Stimulated activated CD8-positive, alpha-beta memory T cell treated with anti-CD3 and anti-CD28 coated beads, Interleukin-2, amount 100 ng/mL, for 1 hour (primary cell): ENCODE results near the gene PTGES2.

ENCODE experiments used
- DNase-seq, 2 donors: peaks; one replicate each; pipeline ENCODE4 v3.0.0-alpha.2; 2020; ENCODE audit warnings: low read depth in 2 of 2

PTGES2 gene

GRCh38 chr9:128127568-128127989 is at the start of gene PTGES2:
TSS of gene PTGES2 (minus strand) at chr9:128127729. CDS start at chr9:128127717, 12 bp downstream.
- DNase-seq: peak; percentile 54 to 67

- DNase-seq: no peak
Measured at GRCh38 chr9:128175726-128176125, 48.2 kb upstream of the PTGES2 start.

DNA sequence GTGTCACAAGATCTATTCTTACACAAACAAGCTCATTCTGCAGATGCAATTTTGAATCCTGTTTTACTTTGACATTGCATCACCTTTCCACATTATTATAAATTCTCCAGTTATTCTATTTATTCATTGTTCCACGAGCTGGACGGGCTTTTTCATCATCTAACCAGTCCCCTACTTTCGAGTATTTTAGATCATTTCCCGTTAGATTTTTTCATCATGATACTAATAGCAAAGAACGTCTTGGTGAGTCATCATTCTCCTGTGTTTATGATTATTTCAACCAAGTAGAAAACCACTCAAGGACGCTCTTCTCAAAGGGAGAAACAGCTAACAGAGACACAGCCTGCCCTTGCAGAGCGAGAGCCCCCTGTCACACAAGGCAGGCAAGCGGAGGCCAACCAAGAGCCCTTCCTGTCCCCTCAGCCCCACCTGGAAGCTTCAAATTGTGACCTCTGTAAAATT is 47.6 kb upstream of the PTGES2 start:
- DNase-seq: no peak

GRCh38 chr9:128174062-128174461 is 46.5 kb upstream of the PTGES2 start:
- DNase-seq: no peak

DNA sequence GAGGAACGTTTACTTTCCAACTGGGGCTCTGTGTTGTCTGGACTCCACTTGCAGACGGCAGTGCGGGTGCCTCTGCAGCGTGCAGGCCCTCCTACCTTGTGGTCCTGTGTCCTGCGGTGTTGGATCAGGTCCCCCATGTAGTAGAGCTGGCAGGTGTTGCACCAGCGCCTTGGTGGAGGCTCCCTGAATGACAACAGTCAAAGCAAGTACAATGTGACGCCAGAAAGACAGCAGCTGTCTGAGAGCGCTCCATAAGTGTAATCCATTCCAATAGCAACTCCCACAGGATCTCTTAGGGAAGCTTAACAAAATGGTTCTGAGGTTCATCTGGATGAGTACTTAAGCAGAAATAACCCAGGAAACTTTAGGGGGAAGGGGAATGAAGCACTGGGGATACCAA is 42.4 kb upstream of the PTGES2 start:
- DNase-seq: no peak

- DNase-seq: no peak
Measured at GRCh38 chr9:128169492-128169891, 42.0 kb upstream of the PTGES2 start.

GRCh38 chr9:128168731-128169308 is 41.3 kb upstream of the PTGES2 start:
- no peak for DNase-seq

DNA sequence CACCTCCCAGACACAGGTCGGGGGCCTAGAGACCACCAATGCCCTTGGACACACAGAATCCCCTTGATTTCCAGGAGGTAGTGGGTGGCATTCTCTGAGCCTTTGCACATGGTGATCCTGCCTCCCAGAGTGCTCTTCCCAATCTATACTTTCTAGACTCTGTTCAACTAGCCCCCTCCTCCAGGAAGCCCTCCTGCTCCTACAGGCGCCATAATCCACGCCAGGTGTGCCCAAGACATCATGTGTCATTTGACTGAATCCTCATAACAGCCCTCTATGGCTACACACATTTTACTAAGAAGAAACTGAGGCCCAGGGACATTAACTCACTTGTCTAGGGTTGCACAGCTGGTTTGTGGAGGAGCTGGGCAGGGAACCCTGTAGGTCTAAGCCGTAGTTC is 39.7 kb upstream of the PTGES2 start:
- no peak for DNase-seq

GRCh38 chr9:128166169-128166568 is 38.6 kb upstream of the PTGES2 start:
- no peak for DNase-seq

GRCh38 chr9:128164307-128164885 is 36.9 kb upstream of the PTGES2 start:
- no peak for DNase-seq

DNA sequence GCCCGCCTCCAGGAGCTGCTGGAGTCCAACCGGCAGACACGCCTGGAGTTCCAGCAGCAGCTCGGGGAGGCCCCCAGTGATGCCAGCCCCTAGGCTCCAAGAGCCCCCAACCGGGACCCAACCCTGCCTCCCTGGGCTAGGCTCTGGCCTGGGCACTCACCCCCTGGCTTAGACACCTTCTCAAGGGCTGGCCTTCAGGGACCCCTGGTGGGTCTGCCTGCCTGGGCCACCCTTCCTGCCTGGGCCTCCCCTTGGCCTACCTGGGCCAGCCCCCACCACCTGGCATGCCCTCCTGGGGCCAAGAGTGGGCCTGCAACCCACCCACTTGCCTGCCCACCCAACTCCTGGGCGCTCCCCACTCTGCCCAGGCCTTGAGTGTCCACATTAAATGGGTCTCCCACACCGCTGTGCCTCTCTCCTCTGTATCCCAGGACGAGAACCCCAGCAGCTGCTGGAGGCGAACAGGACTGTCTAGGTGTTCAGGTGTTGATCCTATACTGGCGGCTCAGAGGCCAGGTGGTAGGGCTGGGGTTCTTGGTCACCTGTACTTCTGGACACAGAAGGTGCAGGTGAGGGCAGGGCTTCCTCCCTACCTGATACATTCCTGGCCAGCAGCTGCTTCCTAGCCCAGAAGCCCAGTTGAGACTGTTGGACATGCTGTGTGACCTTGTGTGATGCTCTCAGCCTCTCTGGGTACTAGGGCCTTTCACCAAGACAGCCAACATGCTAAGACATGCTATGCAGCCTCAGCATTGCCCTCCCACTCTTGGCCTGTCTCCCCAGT is 36.2 kb upstream of the PTGES2 start:
- DNase-seq: no peak

DNA sequence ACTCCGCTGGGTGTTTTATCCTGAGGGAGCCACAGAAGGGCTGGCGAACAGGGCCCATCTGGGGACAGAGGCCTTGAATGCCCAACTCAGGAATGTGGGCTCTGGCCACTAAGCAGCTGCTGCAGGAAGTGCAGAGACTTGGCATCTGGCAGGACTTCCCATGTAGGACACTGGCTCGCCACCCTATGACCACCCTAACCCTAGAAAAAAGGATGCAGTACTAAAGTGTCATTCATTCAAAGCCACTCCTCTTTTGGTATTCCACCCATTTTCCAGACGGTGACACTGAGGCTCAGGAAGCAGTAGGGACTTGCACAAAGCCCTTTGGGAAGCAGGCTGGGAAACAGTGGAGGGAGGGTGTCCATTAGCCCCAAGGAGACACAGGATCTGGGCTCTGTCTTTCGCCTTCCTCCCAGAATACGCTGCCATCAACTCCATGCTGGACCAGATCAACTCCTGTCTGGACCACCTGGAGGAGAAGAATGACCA is 35.5 kb upstream of the PTGES2 start:
- no peak for DNase-seq

DNA sequence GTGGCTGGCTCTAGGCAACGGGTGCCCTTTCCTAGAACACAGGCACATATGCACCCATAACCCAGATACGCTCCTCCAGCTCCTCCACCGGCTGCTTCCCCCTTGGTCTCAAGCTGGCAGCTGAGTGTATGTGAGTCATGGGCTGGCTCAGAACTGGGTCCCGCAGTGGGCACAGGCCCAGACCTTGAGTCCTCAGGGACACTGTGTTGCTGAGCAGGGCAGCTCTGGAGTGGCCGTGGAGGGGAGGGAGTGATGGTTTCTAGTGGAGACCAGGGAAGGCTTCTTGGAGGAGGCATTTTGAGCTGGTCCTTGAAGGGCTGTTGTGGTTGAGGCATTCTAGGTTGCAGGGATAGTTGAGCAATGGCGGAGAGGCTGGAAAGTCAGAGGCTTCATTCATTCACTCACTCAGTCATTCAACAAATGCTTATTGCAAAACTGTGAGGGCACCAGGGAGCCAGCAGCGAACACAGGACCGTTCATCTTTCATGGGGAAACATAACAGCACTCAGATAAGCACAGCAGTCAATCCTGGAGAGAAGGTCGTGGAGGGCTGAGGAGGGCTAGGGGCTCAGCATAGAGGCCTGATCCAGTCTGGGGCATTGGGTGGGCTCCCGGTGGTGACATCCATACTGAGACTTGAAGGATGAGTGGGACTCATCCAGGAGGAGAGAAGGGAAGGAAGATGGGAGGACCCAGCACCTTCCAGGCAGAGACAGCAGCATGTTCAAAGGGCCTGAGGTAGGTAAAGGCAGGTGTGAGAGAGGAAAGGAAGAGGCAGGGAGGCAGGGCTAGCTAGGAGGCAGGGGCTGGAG is 34.9 kb upstream of the PTGES2 start:
- no peak for DNase-seq

GRCh38 chr9:128161215-128161902 is 33.8 kb upstream of the PTGES2 start:
- no peak for DNase-seq

DNA sequence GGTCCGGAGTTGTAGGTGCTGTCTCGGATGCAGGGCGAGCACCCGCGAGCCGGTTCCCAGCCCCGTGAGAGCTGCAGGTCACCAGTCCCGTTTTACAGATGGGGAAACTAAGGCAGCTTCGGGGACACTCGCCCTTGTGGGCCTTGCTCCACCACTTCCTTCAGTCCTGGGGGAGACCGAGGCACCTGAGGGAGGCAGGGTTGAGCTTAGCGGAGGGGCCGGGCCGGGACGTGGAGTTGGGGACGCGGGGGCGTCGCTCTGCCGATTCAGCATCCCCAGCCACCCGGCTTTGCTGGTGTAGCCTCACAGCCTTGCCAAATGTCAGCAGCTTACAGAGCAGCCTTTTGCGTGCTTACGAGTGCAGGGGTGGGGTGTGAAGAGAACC is 33.1 kb upstream of the PTGES2 start:
- DNase-seq: peak; percentile 9 to 14

GRCh38 chr9:128159784-128160602 is 32.5 kb upstream of the PTGES2 start, which contains the start of gene BBLN:
TSS of gene BBLN (plus strand) at chr9:128160265. CDS start at chr9:128160408, 143 bp downstream.
- peak; percentile 88 to 92 for DNase-seq

DNA sequence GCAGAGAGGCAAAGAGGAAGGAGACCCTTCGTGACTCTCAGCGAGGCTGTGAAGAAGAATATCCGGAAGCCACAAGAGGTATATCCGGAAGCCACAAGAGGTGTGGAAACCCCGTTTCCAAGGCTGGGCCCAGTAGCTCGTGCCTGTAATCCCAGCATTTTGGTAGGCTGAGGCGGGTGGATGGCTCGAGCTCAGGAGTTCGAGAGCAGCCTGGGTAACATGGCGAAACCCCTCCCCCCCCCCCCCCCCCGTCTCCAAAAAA is 31.9 kb upstream of the PTGES2 start:
- DNase-seq: peak; percentile 12 to 15

DNA sequence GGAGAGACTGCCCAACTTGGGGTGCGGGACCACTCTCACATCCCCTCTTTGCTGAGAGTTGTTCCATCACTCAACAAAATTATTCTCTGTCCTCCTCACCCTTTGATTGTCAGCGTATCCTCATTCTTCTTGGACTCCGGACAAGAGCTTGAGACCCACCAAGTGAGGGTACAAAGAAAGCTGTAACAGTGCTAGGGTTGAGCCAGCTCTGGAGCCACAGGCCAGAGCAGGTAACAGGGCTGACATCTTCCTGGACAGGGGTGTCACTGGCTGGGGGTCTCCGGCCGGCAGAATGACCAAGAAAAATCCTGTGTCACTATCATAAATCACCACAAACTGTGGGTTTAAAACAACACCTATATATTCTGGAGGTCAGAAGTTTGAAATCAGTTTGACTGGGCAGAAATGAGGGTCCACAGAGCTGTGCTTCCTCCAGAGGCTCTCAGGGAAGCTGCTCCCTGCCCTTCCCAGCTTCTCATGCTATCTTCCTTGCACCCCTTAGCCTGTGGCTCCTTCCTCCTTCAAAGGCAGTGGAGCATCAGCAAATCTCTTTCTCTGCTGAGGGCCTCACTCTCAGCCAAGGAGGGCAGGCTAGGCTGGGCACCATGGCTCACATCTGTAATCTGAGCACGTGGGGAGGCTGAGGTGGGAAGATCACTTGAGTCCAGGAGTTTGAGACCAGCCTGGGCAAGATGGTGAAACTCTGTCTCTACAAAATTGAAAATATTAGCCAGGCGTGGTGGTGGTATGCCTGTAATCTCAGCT is 28.4 kb upstream of the PTGES2 start:
- no peak for DNase-seq

GRCh38 chr9:128153947-128154695 is 26.6 kb upstream of the PTGES2 start:
- DNase-seq: no peak
